A673 (cell line): Measurements from ENCODE around the gene ZSWIM6.

Experiments used
- CTCF ChIP-seq: fragments of 300-800, 200-600 bp; sonication (generic); conservative IDR thresholded peaks from 2 replicates; pipeline ENCODE4 v1.5.1; 2017; ENCODE audit warnings: low read depth, mild to moderate bottlenecking, antibody characterized with exemption, low read length, moderate library complexity, mixed read lengths
- EZH2 ChIP-seq: fragments of 200-600 bp; sonication (generic); IDR thresholded peaks from 2 replicates; pipeline ENCODE4 v1.6.1; 2017; ENCODE audit warnings: borderline replicate concordance, low read depth, mild to moderate bottlenecking, mixed read lengths, antibody characterized with exemption, low read length; ENCODE audit not compliant: poor library complexity, severe bottlenecking

GRCh38 chr5:61535828-61536227 is 203.8 kb downstream of the ZSWIM6 start:
- TF ChIP-seq EZH2 (no peak), CTCF (no peak)
